K562 (cell line): ENCODE results near the gene ARAP1. TPM values are rescaled to one million over a fixed set of nuclear protein-coding genes. Genes with fewer than 3 reads are reported as not detected.

Experiments
- ATAC-seq: fragments of 200-7000 bp; cut with Tn5 transposase; 3 replicates; pipeline ENCODE4 v1.9.1; 2020; ENCODE audit warnings: moderate library complexity
- BruUV-seq: library from RNA; stranded (reverse); fragments of 400-500 nt; replicated peaks from 2 replicates; lab custom pipeline; 2021; lab: Mats Ljungman, UMichigan
- CTCF ChIA-PET: fragments of 300-600 bp; formaldehyde crosslinking; extraction: SDS; loops from one replicate; lab custom pipeline; 2021; ENCODE audit warnings: low intra/inter-chr PET ratio; lab: Yijun Ruan, JAX
- POLR2A ChIA-PET: fragments of 300-600, 350-650 bp; sonication (Branson Sonifier 250); formaldehyde crosslinking; extraction: SDS; loops from one replicate; lab custom pipeline; 2021; ENCODE audit warnings: antibody characterized with exemption, inconsistent platforms; lab: Yijun Ruan, JAX
- DNase-seq, 4 experiments: peaks; one replicate each; pipeline versions ENCODE4 v3.0.0 to v3.0.0-alpha.2; 2011 to 2018; ENCODE audit warnings: low spot score in 3 of 4, mixed read lengths in 3 of 4; ENCODE audit errors: extremely low read depth in 1 of 4
- FAIRE-seq: peaks from 2 replicates; lab custom pipeline; 2011; peaks lifted over from hg19 to GRCh38; lab: Jason Lieb, UNC
- H2AFZ ChIP-seq: 2 replicates; pipeline ENCODE4 v1.6.0; 2011; ENCODE audit warnings: low read depth, low read length, control low read depth, inconsistent platforms
- H3K27ac ChIP-seq: fragments of 200-600 bp; 3 replicates; pipeline ENCODE4 v1.8.0; 2011; ENCODE audit warnings: low read depth, mild to moderate bottlenecking, control low read depth, inconsistent platforms, low read length, moderate library complexity, mixed read lengths; ENCODE audit errors: extremely low read depth
- H3K27me3 ChIP-seq, 2 experiments: fragments of 300-600 bp in 1 of 2; 2 replicates in 1 of 2; 3 replicates in 1 of 2; pipeline versions ENCODE4 v1.6.0 to v1.8.0; 2011; ENCODE audit warnings: inconsistent platforms in 2 of 2, low read length in 2 of 2, mild to moderate bottlenecking in 1 of 2, mixed read lengths in 1 of 2, moderate library complexity in 1 of 2; ENCODE audit not compliant: control insufficient read depth in 2 of 2, insufficient read depth in 2 of 2
- H3K36me3 ChIP-seq: fragments of 300-600 bp; 3 replicates; pipeline ENCODE4 v1.8.0; 2011; ENCODE audit warnings: mild to moderate bottlenecking, low read length, inconsistent platforms; ENCODE audit not compliant: control insufficient read depth, insufficient read depth
- H3K4me1 ChIP-seq, 2 experiments: fragments of 200-600 bp in 1 of 2; replicated peaks in 1 of 2; 2 replicates in 1 of 2; 3 replicates in 1 of 2; pipeline versions ENCODE4 v1.5.1 to v1.8.0; 2011; ENCODE audit warnings: inconsistent platforms in 2 of 2, low read length in 2 of 2, mild to moderate bottlenecking in 1 of 2, mixed read lengths in 1 of 2, moderate library complexity in 1 of 2; ENCODE audit not compliant: control insufficient read depth in 2 of 2, insufficient read depth in 2 of 2
- H3K4me2 ChIP-seq: 2 replicates; pipeline ENCODE4 v1.6.1; 2011; ENCODE audit warnings: low read length, control low read depth, inconsistent platforms, mixed read lengths; ENCODE audit not compliant: insufficient read depth
- H3K4me3 ChIP-seq: fragments of 200-600 bp; sonication (generic), shearing (Covaris generic); 2 replicates; pipeline ENCODE4 v1.5.1; 2016; ENCODE audit warnings: control low read depth, inconsistent platforms
- H3K79me2 ChIP-seq: fragments of 200-600 bp; 3 replicates; pipeline ENCODE4 v1.8.0; 2011; ENCODE audit warnings: low read length, inconsistent platforms; ENCODE audit not compliant: control insufficient read depth, insufficient read depth
- H3K9ac ChIP-seq, 2 experiments: 2 replicates each; pipeline versions ENCODE4 v1.6.0 to v1.6.1; 2011; ENCODE audit warnings: low read depth in 2 of 2, low read length in 2 of 2, control low read depth in 1 of 2, inconsistent platforms in 1 of 2, mild to moderate bottlenecking in 1 of 2, mixed read lengths in 1 of 2; ENCODE audit not compliant: insufficient read depth in 1 of 2
- H3K9me1 ChIP-seq: one replicate; pipeline ENCODE4 v1.6.0; 2011; ENCODE audit warnings: inconsistent platforms, mild to moderate bottlenecking, low read length, moderate library complexity; ENCODE audit not compliant: control insufficient read depth, insufficient read depth
- H3K9me3 ChIP-seq: replicated peaks from 2 replicates; pipeline ENCODE4 v1.5.1; 2011; ENCODE audit warnings: low read depth, low read length, inconsistent platforms; ENCODE audit not compliant: control insufficient read depth, insufficient read depth
- H4K20me1 ChIP-seq: replicated peaks from 2 replicates; pipeline ENCODE4 v1.6.1; 2011; ENCODE audit warnings: low read length, inconsistent platforms, mixed read lengths; ENCODE audit not compliant: control insufficient read depth, insufficient read depth
- KAT2B ChIP-seq: IDR thresholded peaks from one replicate; pipeline ENCODE4 v1.6.1; 2012; ENCODE audit warnings: low read depth, mild to moderate bottlenecking, control low read depth, inconsistent platforms, low read length, moderate library complexity
- NCOA4 ChIP-seq: fragments of 450-650 bp; IDR thresholded peaks from 2 replicates; pipeline ENCODE4 v1.6.1; 2018; ENCODE audit warnings: mild to moderate bottlenecking; ENCODE audit not compliant: partially characterized antibody
- RAD21 ChIP-seq, 2 experiments: fragments of 250-450 bp in 1 of 2; fragments of 450-650 bp in 1 of 2; sonication (Bioruptor Pico) in 1 of 2; formaldehyde crosslinking in 1 of 2; IDR thresholded peaks in 1 of 2; conservative IDR thresholded peaks in 1 of 2; 2 replicates each; pipeline versions ENCODE4 v1.4.0 to v1.8.0; 2020 to 2022; ENCODE audit warnings: mild to moderate bottlenecking in 2 of 2, moderate library complexity in 1 of 2
- ZNF232 ChIP-seq: sonication (generic); formaldehyde crosslinking; IDR thresholded peaks from 2 replicates; pipeline ENCODE4 v1.8.0; 2022; ENCODE audit warnings: mild to moderate bottlenecking, missing genetic modification reagents
- WGBS: fragments of 100-300 bp; shearing (Covaris generic); methylation state at CpG from one replicate; pipeline ENCODE4 v1.1.6; 2016; ENCODE audit warnings: low coverage, mixed read lengths; ENCODE audit not compliant: insufficient coverage; ENCODE audit errors: missing lambda C conversion rate; 5-methylcytosine and 5-hydroxymethylcytosine counted together
- in situ Hi-C: fragments of 300-500 bp; cut with MboI; formaldehyde crosslinking; loops from 4 replicates; pipeline ENCODE4 v1.15.0; 2018; ENCODE audit warnings: inconsistent platforms, mixed read lengths
- intact Hi-C: fragments of 100-400 bp; cut with micrococcal nuclease; formaldehyde crosslinking; loops from 2 replicates; pipeline ENCODE4 v1.14.2; 2022
- polyA plus RNA-seq, 8 experiments: library from polyadenylated mRNA; depleted of rRNA in 4 of 8; stranded (reverse) in 5 of 8; unstranded in 3 of 8; fragments of >200 nt; fragmentation: Nextera tagmentation in 2 of 8; fragmentation: Illumina TruSeq in 1 of 8; extraction: Ambion mirVana in 2 of 8; extraction: Trizol in 1 of 8; gene quantifications; 2 replicates each; pipeline versions ENCODE4 v1.2.1 to v1.2.3, GENCODE V29; 2011 to 2014; ENCODE audit warnings: inconsistent platforms in 1 of 8, missing spikeins in 1 of 8
- total RNA-seq, 7 experiments: library from RNA; depleted of rRNA in 6 of 7; stranded (reverse); fragments of >200 nt in 6 of 7; fragmentation: Illumina TruSeq in 2 of 7; extraction: Trizol in 2 of 7; gene quantifications; 2 replicates each; pipeline versions ENCODE4 v1.2.1 to v1.2.3, GENCODE V29; 2011 to 2021; ENCODE audit warnings: low replicate concordance in 1 of 7
- TF ChIP-seq, protein P1 (sequence below): fragments of 200-600 bp; sonication (generic); IDR thresholded peaks from one replicate; pipeline ENCODE4 v1.6.1; 2012; ENCODE audit warnings: mild to moderate bottlenecking, low read depth, low read length, inconsistent platforms
- TF ChIP-seq, protein P2 (sequence below): fragments of 250-450 bp; sonication (Bioruptor Pico); IDR thresholded peaks from 2 replicates; pipeline ENCODE4 v1.9.0; 2021; ENCODE audit warnings: mild to moderate bottlenecking

The ARAP1 gene
- total and polyA plus RNA-seq, 9 of the 15 experiments (the other 6 are each of a cell fraction or from before 2014, with no cell fraction given), result 0.23 to 67.0 (median 24.6) TPM

DNA sequence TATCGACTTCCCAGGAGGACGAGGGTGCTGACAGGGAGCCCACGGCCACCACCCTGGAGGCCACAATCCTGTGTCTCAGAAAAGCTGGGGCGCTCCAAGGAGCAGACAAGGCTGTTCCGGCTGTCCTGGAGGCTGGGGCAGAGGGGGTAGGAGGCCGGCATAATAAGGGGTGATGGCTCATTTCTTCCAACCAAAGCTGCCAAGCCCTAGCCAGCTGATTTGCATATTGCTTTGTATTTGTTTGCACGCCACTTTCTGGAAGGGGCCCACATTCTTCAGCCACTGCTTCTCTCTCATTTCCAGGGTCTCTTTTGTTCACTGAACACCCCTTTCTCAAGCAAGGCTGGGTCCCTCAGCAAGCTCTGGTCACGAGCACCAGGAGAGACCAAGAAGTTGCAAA lies 82.7 kb downstream of the ARAP1 start:
- Histone ChIP-seq H3K9me3 (peaks cover 8% of the 10 kb centered on the region), H3K27me3 (peaks cover 0 to 50% of the 10 kb centered on the region in 2 experiments; a peak in 3 of 5 replicates), H3K4me1 (peaks cover 0 to 7% of the 10 kb centered on the region in 2 experiments; a peak in 2 of 5 replicates), H3K36me3 (no peaks in the 10 kb centered on the region), H3K9ac (no peak overlapping the region), H3K4me3 (no peak overlapping the region), H2AFZ (no peak overlapping the region), H3K4me2 (no peak overlapping the region), H3K79me2 (no peaks in the 10 kb centered on the region), H4K20me1 (no peaks in the 10 kb centered on the region), H3K27ac (no peak overlapping the region), H3K9me1 (no peaks in the 10 kb centered on the region)
- in situ Hi-C loops, result no loop called here
- DNase-seq, result no peak
- ChIA-PET POLR2A (no interaction called here), CTCF (no interaction called here)
- no peak for ATAC-seq
- no peak for FAIRE-seq
- BruUV-seq, result no TSS peak
- WGBS, result 2% methylated on average over 8 of the region's 8 CpGs
- intact Hi-C loops, result no loop called here
- TF ChIP-seq ZNF232 (CRISPR knock-in tag) (no peak), RAD21 (CRISPR knock-in tag; conservative IDR thresholded peaks at IDR 0.05 in 1 of 2, IDR thresholded peaks at IDR 0.05 in 1 of 2) (no peak), NCOA4 (no peak), KAT2B (no peak)
- TF ChIP-seq, protein P1, sequence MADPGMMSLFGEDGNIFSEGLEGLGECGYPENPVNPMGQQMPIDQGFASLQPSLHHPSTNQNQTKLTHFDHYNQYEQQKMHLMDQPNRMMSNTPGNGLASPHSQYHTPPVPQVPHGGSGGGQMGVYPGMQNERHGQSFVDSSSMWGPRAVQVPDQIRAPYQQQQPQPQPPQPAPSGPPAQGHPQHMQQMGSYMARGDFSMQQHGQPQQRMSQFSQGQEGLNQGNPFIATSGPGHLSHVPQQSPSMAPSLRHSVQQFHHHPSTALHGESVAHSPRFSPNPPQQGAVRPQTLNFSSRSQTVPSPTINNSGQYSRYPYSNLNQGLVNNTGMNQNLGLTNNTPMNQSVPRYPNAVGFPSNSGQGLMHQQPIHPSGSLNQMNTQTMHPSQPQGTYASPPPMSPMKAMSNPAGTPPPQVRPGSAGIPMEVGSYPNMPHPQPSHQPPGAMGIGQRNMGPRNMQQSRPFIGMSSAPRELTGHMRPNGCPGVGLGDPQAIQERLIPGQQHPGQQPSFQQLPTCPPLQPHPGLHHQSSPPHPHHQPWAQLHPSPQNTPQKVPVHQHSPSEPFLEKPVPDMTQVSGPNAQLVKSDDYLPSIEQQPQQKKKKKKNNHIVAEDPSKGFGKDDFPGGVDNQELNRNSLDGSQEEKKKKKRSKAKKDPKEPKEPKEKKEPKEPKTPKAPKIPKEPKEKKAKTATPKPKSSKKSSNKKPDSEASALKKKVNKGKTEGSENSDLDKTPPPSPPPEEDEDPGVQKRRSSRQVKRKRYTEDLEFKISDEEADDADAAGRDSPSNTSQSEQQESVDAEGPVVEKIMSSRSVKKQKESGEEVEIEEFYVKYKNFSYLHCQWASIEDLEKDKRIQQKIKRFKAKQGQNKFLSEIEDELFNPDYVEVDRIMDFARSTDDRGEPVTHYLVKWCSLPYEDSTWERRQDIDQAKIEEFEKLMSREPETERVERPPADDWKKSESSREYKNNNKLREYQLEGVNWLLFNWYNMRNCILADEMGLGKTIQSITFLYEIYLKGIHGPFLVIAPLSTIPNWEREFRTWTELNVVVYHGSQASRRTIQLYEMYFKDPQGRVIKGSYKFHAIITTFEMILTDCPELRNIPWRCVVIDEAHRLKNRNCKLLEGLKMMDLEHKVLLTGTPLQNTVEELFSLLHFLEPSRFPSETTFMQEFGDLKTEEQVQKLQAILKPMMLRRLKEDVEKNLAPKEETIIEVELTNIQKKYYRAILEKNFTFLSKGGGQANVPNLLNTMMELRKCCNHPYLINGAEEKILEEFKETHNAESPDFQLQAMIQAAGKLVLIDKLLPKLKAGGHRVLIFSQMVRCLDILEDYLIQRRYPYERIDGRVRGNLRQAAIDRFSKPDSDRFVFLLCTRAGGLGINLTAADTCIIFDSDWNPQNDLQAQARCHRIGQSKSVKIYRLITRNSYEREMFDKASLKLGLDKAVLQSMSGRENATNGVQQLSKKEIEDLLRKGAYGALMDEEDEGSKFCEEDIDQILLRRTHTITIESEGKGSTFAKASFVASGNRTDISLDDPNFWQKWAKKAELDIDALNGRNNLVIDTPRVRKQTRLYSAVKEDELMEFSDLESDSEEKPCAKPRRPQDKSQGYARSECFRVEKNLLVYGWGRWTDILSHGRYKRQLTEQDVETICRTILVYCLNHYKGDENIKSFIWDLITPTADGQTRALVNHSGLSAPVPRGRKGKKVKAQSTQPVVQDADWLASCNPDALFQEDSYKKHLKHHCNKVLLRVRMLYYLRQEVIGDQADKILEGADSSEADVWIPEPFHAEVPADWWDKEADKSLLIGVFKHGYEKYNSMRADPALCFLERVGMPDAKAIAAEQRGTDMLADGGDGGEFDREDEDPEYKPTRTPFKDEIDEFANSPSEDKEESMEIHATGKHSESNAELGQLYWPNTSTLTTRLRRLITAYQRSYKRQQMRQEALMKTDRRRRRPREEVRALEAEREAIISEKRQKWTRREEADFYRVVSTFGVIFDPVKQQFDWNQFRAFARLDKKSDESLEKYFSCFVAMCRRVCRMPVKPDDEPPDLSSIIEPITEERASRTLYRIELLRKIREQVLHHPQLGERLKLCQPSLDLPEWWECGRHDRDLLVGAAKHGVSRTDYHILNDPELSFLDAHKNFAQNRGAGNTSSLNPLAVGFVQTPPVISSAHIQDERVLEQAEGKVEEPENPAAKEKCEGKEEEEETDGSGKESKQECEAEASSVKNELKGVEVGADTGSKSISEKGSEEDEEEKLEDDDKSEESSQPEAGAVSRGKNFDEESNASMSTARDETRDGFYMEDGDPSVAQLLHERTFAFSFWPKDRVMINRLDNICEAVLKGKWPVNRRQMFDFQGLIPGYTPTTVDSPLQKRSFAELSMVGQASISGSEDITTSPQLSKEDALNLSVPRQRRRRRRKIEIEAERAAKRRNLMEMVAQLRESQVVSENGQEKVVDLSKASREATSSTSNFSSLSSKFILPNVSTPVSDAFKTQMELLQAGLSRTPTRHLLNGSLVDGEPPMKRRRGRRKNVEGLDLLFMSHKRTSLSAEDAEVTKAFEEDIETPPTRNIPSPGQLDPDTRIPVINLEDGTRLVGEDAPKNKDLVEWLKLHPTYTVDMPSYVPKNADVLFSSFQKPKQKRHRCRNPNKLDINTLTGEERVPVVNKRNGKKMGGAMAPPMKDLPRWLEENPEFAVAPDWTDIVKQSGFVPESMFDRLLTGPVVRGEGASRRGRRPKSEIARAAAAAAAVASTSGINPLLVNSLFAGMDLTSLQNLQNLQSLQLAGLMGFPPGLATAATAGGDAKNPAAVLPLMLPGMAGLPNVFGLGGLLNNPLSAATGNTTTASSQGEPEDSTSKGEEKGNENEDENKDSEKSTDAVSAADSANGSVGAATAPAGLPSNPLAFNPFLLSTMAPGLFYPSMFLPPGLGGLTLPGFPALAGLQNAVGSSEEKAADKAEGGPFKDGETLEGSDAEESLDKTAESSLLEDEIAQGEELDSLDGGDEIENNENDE, result no peak
- TF ChIP-seq, protein P2, sequence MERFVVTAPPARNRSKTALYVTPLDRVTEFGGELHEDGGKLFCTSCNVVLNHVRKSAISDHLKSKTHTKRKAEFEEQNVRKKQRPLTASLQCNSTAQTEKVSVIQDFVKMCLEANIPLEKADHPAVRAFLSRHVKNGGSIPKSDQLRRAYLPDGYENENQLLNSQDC (CRISPR knock-in tag), result no peak
